Body of pancreas (tissue), 4 donors: ENCODE data around the gene ULK4. TPM values are rescaled to one million over a fixed set of nuclear protein-coding genes. Genes with fewer than 3 reads are reported as not detected.

ENCODE experiments used
- ATAC-seq: fragments of 150-250 bp; one replicate; pipeline ENCODE4 v1.9.1; 2016
- DNase-seq, 4 donors: peaks; one replicate each; pipeline ENCODE4 v3.0.0-alpha.2; 2019
- H3K27ac ChIP-seq, 4 donors: fragments of 200-600 bp; sonication (generic); 1 replicate in 3 of 4; 2 replicates in 1 of 4; pipeline versions ENCODE4 v1.5.1 to v1.6.1; 2016 to 2019; ENCODE audit warnings: mild to moderate bottlenecking in 1 of 4, mixed read lengths in 1 of 4, moderate library complexity in 1 of 4
- H3K27me3 ChIP-seq, 2 donors: fragments of 200-600 bp; sonication (generic); one replicate each; pipeline ENCODE4 v1.6.0; 2016; ENCODE audit warnings: mild to moderate bottlenecking in 1 of 2
- H3K36me3 ChIP-seq, 2 donors: fragments of 200-600 bp; sonication (generic); replicated peaks in 1 of 2; 2 replicates each; pipeline ENCODE4 v1.5.1; 2016; ENCODE audit warnings: low read depth in 2 of 2; ENCODE audit not compliant: insufficient read depth in 1 of 2
- H3K4me1 ChIP-seq: fragments of 200-600 bp; sonication (generic); one replicate; pipeline ENCODE4 v1.6.0; 2016
- H3K4me3 ChIP-seq, 2 donors: fragments of 200-600 bp; sonication (generic); 1 replicate in 1 of 2; 2 replicates in 1 of 2; pipeline ENCODE4 v1.5.1; 2016 to 2019
- H3K9me3 ChIP-seq, 3 donors: fragments of 200-600 bp; sonication (generic); 1 replicate in 2 of 3; 2 replicates in 1 of 3; pipeline ENCODE4 v1.5.1; 2016
- CTCF ChIP-seq, 7 experiments: fragments of 450-650 bp in 4 of 7; fragments of 200-600 bp in 3 of 7; sonication (generic) in 3 of 7; IDR thresholded peaks; one replicate each; pipeline ENCODE4 v1.5.1; 2016 to 2019; ENCODE audit warnings: antibody characterized with exemption in 7 of 7
- POLR2A ChIP-seq, 3 donors: fragments of 450-650 bp; IDR thresholded peaks; one replicate each; pipeline ENCODE4 v1.6.1; 2016; ENCODE audit warnings: antibody characterized with exemption in 3 of 3, mild to moderate bottlenecking in 2 of 3
- WGBS, 2 donors: methylation state at CpG; one replicate each; pipeline ENCODE4 v1.1.5; 2017; 5-methylcytosine and 5-hydroxymethylcytosine counted together
- intact Hi-C: fragments of 100-400 bp; cut with DNase I; formaldehyde crosslinking; loops from one replicate; pipeline ENCODE4 v1.15.1; 2023
- total RNA-seq, 2 donors: library from RNA; depleted of rRNA; stranded (reverse); fragments of >200 nt; gene quantifications; one replicate each; pipeline ENCODE4 v1.1.0, GENCODE V29; 2016

Gene ULK4
- total RNA-seq, 2 donors from 2014 or later: 7.3 to 12.5 TPM

DNA sequence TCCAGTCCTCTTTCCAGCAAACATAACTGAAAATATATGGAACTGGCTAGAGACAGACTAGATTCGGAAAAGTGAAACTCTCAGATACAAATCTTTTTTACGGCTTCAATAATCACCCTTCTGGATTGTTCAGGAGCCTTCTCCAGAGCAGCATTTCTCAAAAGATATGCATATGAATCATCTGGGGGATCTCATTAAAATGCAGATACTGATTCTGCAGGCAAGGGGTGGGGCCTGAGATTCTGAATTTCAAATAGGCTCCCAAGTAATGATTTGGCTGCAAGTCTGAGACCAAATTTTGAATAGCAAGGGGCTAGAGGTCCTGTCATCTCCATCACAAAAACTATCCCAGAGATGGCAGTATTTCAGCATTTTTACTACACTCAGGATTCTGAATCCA, 597.2 kb downstream of the ULK4 start:
- DNase-seq (no peak), ATAC-seq (no peak)
- no peak overlapping the region for H3K4me3 ChIP-seq
- TF ChIP-seq POLR2A (IDR thresholded peaks at IDR 0.05) (no peak), CTCF (IDR thresholded peaks at IDR 0.05) (no peak)
- no peaks in the 10 kb centered on the region for H3K27me3 ChIP-seq
- peaks cover 7% of the 10 kb centered on the region for H3K4me1 ChIP-seq
- H3K27ac ChIP-seq: peak overlapping the region in 1 of 4 donors; percentile 36
- H3K9me3 ChIP-seq: no peaks in the 10 kb centered on the region
- no peaks in the 10 kb centered on the region for H3K36me3 ChIP-seq
- intact Hi-C loops: no loop called here
- 64 to 68% methylated on average over 2 of the region's 2 CpGs for WGBS, 2 donors

DNA sequence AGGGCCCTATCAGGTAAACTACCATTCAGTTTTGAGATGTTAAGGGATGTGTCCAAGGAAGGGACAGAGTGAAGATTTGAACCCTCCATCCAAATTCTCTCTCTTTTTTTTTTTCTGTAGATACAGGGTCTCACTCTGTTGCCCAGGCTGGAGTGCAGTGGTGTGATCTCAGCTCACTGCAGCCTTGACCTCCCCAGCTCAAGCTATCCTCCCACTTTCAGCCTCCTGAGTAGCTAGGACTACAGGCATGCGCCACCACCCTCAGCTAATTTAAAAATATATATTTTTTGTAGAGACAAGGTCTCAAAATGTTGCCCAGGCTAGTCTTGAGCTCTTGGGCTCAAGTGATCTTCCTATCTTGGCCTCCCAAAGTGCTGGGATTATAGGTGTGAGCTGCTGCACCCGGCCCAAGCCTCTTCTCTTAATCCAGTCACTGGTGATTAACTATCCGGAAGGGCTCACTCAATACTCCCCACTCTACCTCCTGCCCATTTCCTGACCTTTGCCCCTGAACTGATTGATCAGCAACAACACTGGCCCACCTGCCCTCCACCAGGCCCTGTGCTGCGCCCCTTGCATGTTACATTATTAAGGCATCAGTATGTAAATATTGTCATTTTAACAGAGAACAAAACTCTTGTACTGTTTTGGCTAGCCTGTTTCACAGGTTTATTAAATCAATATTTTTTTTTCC, 597.9 kb downstream of the ULK4 start:
- Histone ChIP-seq H3K27me3 (no peaks in the 10 kb centered on the region), H3K9me3 (no peaks in the 10 kb centered on the region), H3K36me3 (no peaks in the 10 kb centered on the region), H3K4me3 (no peak overlapping the region), H3K4me1 (peaks cover 7% of the 10 kb centered on the region), H3K27ac (peak overlapping the region in 1 of 4 donors; percentile 36)
- DNase-seq: no peak
- 80 to 81% methylated on average over 4 of the region's 4 CpGs for WGBS, 2 donors
- TF ChIP-seq POLR2A (IDR thresholded peaks at IDR 0.05): no peak
- no peak for TF ChIP-seq CTCF (IDR thresholded peaks at IDR 0.05)
- intact Hi-C loops: no loop called here
- ATAC-seq: no peak

- no peak overlapping the region for H3K27ac ChIP-seq
- 80 to 87% methylated on average over 3 to 5 of the region's 5 CpGs for WGBS, 2 donors
- DNase-seq (peak in 1 of 4 donors; percentile 8), ATAC-seq (peak; percentile 15)
- TF ChIP-seq CTCF (IDR thresholded peaks at IDR 0.05) (no peak), POLR2A (IDR thresholded peaks at IDR 0.05) (no peak)
- no peaks in the 10 kb centered on the region for H3K9me3 ChIP-seq
- H3K36me3 ChIP-seq: no peaks in the 10 kb centered on the region
- no peak overlapping the region for H3K4me3 ChIP-seq
- no peaks in the 10 kb centered on the region for H3K27me3 ChIP-seq
- intact Hi-C loops: no loop called here
- H3K4me1 ChIP-seq: peaks cover 7% of the 10 kb centered on the region
Observed at GRCh38 chr3:41362638-41363559, 599.0 kb downstream of the ULK4 start.

DNA sequence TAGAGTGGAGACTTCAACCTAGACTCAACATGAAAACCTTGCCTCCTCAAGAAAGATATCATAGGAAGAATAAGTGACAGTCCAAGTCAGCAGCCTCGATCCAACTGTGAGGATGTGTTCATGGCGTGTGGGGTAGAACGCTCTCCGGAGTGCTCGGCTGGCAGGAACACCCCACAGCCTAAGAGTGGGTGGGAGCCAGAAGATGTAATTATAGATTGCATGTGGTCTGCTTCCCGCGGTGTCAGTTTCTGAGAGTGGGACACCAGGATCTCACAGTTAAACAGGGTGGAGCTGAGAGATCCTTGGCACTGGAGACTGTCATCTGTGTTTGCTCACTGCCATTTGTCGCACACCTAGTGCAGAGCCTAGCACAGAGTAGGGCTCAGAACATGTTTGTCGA, 604.6 kb downstream of the ULK4 start:
- Histone ChIP-seq H3K9me3 (no peaks in the 10 kb centered on the region), H3K4me1 (no peaks in the 10 kb centered on the region), H3K4me3 (no peak overlapping the region), H3K27ac (no peak overlapping the region), H3K36me3 (no peaks in the 10 kb centered on the region), H3K27me3 (no peaks in the 10 kb centered on the region)
- DNase-seq (no peak), ATAC-seq (no peak)
- intact Hi-C loops: no loop called here
- TF ChIP-seq POLR2A (IDR thresholded peaks at IDR 0.05) (no peak), CTCF (IDR thresholded peaks at IDR 0.05) (no peak)
- 79 to 82% methylated on average over 9 of the region's 9 CpGs for WGBS, 2 donors
